ENCODE results near the gene SDK1. TPM values are rescaled to one million over a fixed set of nuclear protein-coding genes. Genes with fewer than 3 reads are reported as not detected.

Gene SDK1
- total RNA-seq, 3 donors from 2014 or later (not counting 1 experiment from before 2014, with no cell fraction given), result 0.05 to 0.11 TPM; not detected in 1

DNA sequence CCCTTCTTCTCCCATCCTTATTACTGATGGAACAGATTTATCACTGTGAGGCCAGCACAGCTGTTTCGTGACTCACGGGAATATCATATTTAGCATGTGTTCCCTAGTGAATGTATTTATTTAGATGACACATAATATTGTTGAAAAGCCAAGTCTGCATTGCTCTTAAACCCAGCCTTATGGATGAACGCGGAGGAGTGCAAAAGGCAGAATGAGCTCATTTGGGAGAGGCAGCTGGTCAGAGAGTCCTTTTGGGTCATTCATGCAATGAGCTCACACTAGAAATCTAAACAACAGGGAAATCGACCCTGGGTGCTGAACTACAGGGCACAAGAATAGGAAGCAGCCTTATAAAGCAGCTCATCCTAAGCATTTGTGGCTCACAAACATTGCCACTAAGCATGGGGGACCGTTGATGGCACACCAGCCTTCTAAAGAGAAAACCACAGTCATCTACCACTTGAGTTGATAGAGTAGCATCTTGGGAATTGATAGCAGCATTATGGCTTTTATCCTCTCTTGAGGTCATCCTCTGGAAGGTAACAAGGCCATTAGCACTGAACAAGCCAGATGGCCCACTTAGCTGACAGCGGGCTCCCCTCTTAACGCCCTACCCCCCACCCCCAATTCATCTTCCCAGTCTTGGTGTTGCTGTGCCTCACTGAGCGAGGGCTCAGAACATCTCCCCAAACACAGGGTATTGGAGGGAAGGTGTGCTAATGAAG lies 32.9 kb upstream of the SDK1 start:
- intact Hi-C loops (cut with micrococcal nuclease), result no loop called here
- no peak overlapping the region for H3K27ac Mint-ChIP-seq
- 62% methylated on average over 8 of the region's 9 CpGs for WGBS (ENCODE audit: insufficient coverage)
- Histone ChIP-seq H3K36me3 (ENCODE audit: control insufficient read depth, insufficient read depth, low read length) (no peaks in the 10 kb centered on the region), H3K4me3 (ENCODE audit: low read length) (no peak overlapping the region), H3K4me1 (ENCODE audit: control insufficient read depth, insufficient read depth, low read length) (no peaks in the 10 kb centered on the region), H3K9me3 (ENCODE audit: control insufficient read depth, insufficient read depth, low read length) (no peaks in the 10 kb centered on the region), H3K27ac (ENCODE audit: low read length) (no peak overlapping the region), H3K27me3 (ENCODE audit: control insufficient read depth, insufficient read depth, low read length) (peaks cover 5% of the 10 kb centered on the region)
- no peaks in the 10 kb centered on the region for H3K9me3 Mint-ChIP-seq
- H3K4me1 Mint-ChIP-seq, result no peaks in the 10 kb centered on the region
- ATAC-seq, result no peak
- no peaks in the 10 kb centered on the region for H3K36me3 Mint-ChIP-seq
- H3K27me3 Mint-ChIP-seq (ENCODE audit: low read depth in 2 of 2), result peaks cover 15 to 18% of the 10 kb centered on the region in 2 donors
- H3K4me3 Mint-ChIP-seq, result no peak overlapping the region
- TF ChIP-seq, protein P1, sequence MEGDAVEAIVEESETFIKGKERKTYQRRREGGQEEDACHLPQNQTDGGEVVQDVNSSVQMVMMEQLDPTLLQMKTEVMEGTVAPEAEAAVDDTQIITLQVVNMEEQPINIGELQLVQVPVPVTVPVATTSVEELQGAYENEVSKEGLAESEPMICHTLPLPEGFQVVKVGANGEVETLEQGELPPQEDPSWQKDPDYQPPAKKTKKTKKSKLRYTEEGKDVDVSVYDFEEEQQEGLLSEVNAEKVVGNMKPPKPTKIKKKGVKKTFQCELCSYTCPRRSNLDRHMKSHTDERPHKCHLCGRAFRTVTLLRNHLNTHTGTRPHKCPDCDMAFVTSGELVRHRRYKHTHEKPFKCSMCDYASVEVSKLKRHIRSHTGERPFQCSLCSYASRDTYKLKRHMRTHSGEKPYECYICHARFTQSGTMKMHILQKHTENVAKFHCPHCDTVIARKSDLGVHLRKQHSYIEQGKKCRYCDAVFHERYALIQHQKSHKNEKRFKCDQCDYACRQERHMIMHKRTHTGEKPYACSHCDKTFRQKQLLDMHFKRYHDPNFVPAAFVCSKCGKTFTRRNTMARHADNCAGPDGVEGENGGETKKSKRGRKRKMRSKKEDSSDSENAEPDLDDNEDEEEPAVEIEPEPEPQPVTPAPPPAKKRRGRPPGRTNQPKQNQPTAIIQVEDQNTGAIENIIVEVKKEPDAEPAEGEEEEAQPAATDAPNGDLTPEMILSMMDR (IDR thresholded peaks at IDR 0.05), result no peak
- DNase-seq, result no peak

DNA sequence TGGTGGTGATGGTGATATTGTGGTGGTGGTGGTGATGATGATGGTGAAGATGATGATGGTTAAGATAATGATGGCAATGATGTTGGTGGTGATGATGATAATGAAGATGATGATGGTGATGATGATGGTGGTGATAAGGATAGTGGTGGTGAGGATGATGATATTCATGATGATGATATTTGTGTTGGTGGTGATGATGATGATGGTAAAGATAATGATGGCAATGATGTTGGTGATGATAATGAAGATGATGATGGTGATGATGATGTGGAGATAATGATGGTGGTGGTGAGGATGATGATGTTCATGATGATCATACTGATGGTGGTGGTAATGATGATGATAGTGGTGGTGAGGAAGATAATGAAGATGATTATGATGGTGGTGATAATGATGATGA lies 30.7 kb upstream of the SDK1 start:
- H3K4me3 Mint-ChIP-seq, result no peak overlapping the region
- no peak overlapping the region for H3K27ac ChIP-seq (ENCODE audit: low read length)
- intact Hi-C loops (cut with micrococcal nuclease), result no loop called here

DNA sequence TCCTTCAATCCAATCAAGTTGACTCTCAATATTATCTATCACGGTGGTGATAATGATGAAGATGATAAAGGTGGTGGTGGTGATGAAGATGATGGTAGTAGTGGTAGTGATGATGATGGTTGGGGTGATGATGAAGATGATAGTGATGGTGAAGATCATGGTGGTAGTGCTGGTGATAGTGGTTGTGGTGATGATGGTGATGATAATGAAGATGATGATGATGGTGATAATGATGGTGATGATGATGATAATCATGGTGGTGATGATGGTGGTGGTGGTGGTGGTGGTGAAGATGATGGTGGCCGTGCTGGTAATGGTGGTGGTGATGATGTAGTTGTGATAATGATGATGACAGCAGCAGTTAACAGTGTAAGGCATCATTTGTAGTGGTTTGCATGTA lies 29.8 kb upstream of the SDK1 start:
- Histone ChIP-seq H3K36me3 (ENCODE audit: control insufficient read depth, insufficient read depth, low read length) (no peaks in the 10 kb centered on the region), H3K27me3 (ENCODE audit: control insufficient read depth, insufficient read depth, low read length) (no peaks in the 10 kb centered on the region), H3K4me3 (ENCODE audit: low read length) (no peak overlapping the region), H3K27ac (ENCODE audit: low read length) (no peak overlapping the region), H3K9me3 (ENCODE audit: control insufficient read depth, insufficient read depth, low read length) (no peaks in the 10 kb centered on the region), H3K4me1 (ENCODE audit: control insufficient read depth, insufficient read depth, low read length) (no peaks in the 10 kb centered on the region)
- TF ChIP-seq, protein P1 (IDR thresholded peaks at IDR 0.05), result no peak
- H3K27me3 Mint-ChIP-seq (ENCODE audit: low read depth in 2 of 2), result no peaks in the 10 kb centered on the region
- ATAC-seq (no peak), DNase-seq (no peak)
- H3K27ac Mint-ChIP-seq, result no peak overlapping the region
- no peaks in the 10 kb centered on the region for H3K36me3 Mint-ChIP-seq
- no peak overlapping the region for H3K4me3 Mint-ChIP-seq
- WGBS (ENCODE audit: insufficient coverage), result 92% methylated on average over 2 of the region's 2 CpGs
- no peaks in the 10 kb centered on the region for H3K9me3 Mint-ChIP-seq
- intact Hi-C loops (cut with micrococcal nuclease), result no loop called here
- no peaks in the 10 kb centered on the region for H3K4me1 Mint-ChIP-seq

More for the DNA sequence above, 30.7 kb upstream of the SDK1 start:
- Mint-ChIP-seq H3K27me3 (ENCODE audit: low read depth in 2 of 2) (no peaks in the 10 kb centered on the region), H3K9me3 (no peaks in the 10 kb centered on the region), H3K4me1 (no peaks in the 10 kb centered on the region), H3K27ac (no peak overlapping the region), H3K36me3 (no peaks in the 10 kb centered on the region)
- no peak for DNase-seq
- no peaks in the 10 kb centered on the region for H3K4me1 ChIP-seq (ENCODE audit: control insufficient read depth, insufficient read depth, low read length)
- H3K27me3 ChIP-seq (ENCODE audit: control insufficient read depth, insufficient read depth, low read length), result peaks cover 5% of the 10 kb centered on the region
- TF ChIP-seq, protein P1 (IDR thresholded peaks at IDR 0.05), result no peak
- no peaks in the 10 kb centered on the region for H3K36me3 ChIP-seq (ENCODE audit: control insufficient read depth, insufficient read depth, low read length)
- no peak for ATAC-seq
- H3K4me3 ChIP-seq (ENCODE audit: low read length), result no peak overlapping the region
- no peaks in the 10 kb centered on the region for H3K9me3 ChIP-seq (ENCODE audit: control insufficient read depth, insufficient read depth, low read length)

DNA sequence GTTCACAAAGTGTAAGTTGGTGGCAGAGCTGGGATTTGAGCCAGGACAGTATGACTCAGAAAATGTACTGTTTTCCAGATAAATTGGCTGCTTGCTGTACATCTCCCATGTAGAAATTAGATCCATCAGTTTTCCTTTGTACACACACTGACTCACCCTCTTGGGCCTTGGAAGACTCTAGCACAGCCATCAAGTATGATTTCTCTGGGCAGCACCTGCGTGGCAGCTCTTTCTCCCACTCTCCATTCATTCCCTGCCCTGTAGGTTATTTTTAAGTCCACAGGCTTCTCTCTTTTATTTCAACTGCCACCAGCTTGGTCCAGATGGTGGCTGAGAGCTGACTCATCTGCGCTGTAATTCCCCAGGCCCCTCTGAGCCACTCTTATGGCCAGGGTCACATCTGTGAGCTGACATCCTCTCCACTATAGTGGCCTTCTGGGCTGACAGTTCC lies 28.3 kb upstream of the SDK1 start:
- peaks cover 0 to 3% of the 10 kb centered on the region in 2 donors for H3K27me3 Mint-ChIP-seq (ENCODE audit: low read depth in 2 of 2)
- no peaks in the 10 kb centered on the region for H3K36me3 Mint-ChIP-seq
- no peaks in the 10 kb centered on the region for H3K9me3 ChIP-seq (ENCODE audit: control insufficient read depth, insufficient read depth, low read length)
- H3K4me3 ChIP-seq (ENCODE audit: low read length), result no peak overlapping the region
- H3K4me1 Mint-ChIP-seq, result no peaks in the 10 kb centered on the region
- no peak for DNase-seq
- no peak overlapping the region for H3K4me3 Mint-ChIP-seq
- no peaks in the 10 kb centered on the region for H3K27me3 ChIP-seq (ENCODE audit: control insufficient read depth, insufficient read depth, low read length)
- H3K27ac Mint-ChIP-seq, result no peak overlapping the region
- intact Hi-C loops (cut with micrococcal nuclease), result no loop called here
- WGBS (ENCODE audit: insufficient coverage), result 73% methylated on average over 2 of the region's 2 CpGs
- ATAC-seq, result no peak
- TF ChIP-seq, protein P1 (IDR thresholded peaks at IDR 0.05), result no peak
- H3K9me3 Mint-ChIP-seq, result no peaks in the 10 kb centered on the region
- no peak overlapping the region for H3K27ac ChIP-seq (ENCODE audit: low read length)
- H3K36me3 ChIP-seq (ENCODE audit: control insufficient read depth, insufficient read depth, low read length), result no peaks in the 10 kb centered on the region
- no peaks in the 10 kb centered on the region for H3K4me1 ChIP-seq (ENCODE audit: control insufficient read depth, insufficient read depth, low read length)
